Astrocyte of the hippocampus (primary cell): ENCODE measurements around the gene TMEM178B.
A peak's percentile ranks its signal among the peaks of the same experiment; 100 is the strongest.

Experiments
- DNase-seq: peaks from one replicate; pipeline ENCODE4 v3.0.0; 2011; ENCODE audit warnings: low read depth, low spot score

Gene TMEM178B

DNA sequence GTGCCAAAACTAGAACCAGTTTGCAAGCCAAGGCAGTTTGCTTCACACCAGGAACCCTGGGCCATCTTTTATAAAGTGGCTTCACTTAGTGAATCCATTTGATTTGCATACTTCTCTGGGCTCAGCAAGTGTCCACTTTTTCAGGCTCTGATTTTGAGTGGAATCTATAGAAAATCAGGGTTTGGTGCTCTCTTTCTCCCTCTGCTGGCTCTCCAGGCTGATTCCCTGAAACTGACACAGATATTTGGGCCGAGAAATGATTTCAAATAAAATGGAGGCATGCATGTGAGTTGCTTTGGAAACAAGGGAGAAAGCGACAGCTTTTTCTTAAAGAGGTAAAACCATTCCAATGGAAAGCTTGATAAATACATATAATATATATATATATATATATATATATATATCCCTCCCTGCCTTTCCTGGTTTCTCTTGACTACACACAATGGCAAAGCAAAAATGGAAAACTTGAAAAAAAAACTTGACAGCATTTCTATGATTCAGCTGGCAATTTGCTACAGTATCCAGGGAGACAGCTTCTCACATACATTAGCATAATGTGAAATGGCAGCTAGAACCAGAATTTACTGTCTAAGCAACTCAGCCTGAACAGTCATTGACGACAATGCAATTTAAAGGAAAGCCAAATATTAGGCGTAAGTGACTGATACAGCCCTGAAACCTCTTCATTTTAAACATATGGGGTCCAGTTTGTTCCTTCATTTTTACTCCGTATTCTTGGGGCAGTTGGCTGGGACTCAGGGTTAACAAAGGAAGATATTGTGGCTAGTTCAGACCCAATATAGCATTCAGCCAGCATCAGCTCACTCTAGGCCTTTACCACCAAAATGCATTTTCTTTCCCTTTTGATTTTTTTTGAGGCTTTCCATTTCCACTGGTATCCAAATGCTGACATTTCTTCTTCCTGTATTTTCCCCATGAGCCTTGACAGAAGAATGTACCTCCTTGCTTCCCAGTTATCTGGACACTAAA, 188.5 kb downstream of the TMEM178B start:
- peak; percentile 45 for DNase-seq

DNA sequence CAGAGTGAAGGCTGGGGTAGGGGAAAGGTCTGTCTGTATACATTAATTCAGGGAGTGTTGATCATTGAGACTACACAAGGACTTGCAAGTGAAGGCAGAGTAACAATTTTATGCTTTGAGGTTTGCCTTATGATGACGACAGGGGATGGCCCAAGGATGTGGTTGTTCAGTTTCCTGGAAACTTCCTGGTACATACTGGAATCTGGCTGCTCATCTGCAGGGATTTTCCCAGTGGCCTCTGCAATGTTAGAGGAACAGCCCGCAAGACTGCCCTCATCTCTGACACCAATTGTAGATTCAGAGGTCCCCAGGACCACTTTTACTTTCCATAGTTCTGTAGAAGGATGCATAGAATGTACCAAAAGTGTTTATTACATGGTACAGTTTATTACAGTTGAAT, 189.6 kb downstream of the TMEM178B start:
- no peak for DNase-seq

DNA sequence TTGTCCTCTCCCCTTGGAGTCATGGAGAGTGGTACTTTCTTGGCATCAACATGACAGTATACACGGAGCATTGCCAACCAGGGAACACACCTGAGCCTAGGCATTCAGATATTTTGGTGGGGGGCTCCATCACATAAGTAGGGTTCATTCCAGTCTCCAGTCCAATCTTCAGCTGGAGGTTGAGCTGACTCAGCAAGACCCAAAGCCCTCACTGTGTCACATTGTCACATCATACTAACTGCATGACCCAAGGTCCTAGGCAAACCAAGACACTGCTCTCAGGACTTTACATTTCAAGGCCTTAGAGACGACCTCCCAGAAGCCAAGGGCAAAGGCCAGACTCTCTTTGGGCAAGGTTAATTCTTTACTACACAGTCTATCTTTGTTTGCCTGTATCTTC, 190.1 kb downstream of the TMEM178B start:
- no peak for DNase-seq

DNA sequence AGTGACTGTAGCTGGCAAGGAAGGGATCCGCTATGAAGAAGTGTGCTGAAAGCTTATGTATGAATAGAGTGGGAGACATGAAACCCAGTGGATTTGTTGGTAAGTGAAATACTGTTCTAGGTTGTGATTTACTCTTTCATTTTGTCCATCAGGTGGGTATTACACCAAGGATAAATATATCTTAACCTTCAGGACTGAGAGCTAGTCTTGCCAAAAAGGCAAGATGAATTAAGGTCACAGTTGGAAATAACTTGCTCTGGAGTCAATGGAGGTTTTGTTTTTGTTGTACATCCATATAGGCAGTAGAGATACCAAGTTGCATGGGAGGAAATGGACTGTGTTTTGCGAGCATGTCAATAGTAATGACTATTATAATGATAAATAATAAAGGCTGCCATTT, 190.6 kb downstream of the TMEM178B start:
- no peak for DNase-seq

DNA sequence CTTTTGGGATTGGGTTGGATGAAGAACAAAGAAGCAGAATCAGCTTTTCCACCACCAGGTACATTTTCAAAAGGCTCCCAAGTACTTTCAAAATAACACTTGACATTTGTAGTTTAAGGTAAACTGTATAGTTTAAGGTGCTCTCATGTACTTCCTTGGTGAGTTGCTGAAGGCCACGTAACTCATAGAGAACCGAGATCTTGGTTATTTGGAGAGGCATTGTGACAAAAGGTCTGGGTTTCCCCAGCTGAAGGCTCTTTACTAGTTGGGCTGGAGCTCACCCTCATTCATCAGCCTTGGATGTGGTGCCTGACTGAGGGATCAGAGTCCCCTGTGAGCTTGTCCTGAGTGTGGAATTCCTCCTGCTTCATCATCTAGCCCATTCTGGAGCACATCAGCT, 191.8 kb downstream of the TMEM178B start:
- no peak for DNase-seq

DNA sequence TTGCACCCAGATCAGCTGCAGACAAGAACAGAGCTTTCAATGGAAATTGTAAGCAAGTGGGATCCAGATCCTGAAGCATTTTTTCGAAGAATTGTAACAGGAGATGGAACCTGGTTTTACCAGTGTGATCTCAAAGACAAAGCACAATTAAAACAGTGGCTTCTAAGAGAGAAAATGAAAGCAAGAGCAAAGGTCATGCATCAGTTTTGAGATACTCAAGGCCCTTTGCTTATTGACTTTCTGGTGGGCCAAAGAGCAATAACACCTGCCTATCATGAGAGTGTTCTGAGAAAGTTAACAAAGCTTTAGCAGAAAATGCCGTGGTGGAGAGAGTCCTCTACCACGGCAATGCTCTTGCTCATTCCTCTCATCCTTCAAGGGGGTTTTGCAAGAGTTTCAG, 194.8 kb downstream of the TMEM178B start:
- no peak for DNase-seq

DNA sequence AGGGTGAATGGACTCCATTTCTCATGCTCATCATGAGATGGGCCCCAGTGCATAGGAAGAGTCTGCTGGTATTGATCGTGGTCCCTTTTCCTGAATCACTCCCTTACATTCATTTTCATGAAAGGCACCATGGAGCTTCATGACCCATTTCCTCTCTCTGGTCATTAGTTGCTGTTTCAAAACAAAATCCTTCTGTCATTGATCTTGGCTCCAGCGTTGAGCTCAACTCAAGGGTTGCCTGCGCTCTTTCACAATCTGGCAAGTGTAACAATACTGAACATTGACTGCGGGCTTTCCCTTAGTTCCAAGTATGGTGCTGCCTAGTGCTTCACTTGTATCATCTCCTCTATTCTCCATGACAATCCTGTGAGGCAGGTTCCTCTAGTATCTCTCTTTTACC, 197.6 kb downstream of the TMEM178B start:
- DNase-seq: no peak

DNA sequence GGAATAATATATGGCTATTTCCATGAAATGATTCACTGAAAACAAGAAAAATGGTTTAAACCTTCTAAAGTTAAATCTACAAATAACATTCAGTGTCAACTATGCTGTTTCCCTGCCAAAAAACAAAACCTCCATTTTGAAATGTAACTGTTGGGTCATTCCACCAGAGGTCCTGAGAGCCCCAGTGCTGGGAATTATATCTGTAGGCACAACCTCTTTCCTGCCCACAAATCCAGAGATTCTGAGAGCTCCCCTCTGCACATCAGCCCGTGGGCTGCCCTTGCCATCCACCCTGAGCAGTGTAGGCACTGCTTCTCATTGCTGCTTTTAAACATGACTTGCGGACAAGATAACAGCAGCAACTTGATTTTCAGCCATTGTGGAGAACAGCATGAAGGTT, 198.6 kb downstream of the TMEM178B start:
- no peak for DNase-seq

DNA sequence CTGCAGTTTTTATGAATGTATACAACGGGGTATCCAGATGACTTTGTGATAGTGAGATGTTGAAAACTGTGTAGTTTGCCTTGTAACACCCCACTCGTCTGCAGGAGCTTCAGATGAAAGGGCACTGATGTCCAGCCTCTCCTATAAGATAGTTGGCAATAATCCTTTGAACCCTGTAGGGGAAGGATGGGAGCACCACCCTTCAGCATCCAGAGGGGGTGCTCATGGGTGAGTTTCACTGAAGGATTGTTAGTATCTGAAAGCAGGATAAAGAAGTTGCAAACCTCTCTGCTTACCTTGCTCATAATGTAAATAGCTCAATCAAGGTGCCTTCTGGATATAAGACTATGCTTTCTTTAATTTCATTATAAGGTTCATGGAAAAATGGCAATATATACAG, 201.5 kb downstream of the TMEM178B start:
- no peak for DNase-seq

DNA sequence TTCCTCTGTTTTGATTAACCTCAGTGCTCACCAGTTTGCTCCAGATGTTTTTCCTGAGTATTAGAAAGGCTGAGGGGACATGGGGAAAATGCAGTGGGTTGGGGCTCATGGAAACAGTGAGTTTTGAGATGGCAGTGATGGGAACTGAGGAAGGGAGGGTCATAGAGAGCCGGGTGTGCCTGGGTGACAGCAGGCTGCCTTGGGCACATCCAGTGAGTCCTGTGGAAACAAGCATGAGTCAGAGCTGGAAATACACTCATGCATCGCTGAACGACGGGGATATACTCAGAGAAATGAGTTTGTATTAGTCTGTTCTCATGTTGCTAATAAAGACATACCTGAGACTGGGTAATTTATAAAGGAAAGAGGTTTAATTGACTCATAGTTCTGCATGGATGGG, 202.2 kb downstream of the TMEM178B start:
- DNase-seq: peak; percentile 50

DNA sequence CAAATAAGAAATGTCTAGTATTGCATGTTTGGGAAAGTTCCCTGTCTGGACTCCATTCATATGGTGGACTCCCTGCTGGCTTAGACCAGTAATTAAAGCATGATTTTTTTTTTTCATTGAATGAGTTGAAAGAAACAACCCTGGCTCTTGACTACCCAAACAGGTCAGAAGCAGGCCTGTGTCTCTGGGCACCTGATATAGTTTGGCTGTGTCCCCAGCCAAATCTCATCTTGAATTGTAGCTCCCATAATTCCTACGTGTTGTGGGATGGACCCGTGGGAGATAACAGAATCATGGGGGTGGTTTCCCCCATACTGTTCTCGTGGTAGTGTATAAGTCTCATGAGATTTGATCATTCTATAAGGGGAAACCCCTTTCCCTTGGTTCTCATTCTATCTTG, 206.2 kb downstream of the TMEM178B start:
- no peak for DNase-seq

DNA sequence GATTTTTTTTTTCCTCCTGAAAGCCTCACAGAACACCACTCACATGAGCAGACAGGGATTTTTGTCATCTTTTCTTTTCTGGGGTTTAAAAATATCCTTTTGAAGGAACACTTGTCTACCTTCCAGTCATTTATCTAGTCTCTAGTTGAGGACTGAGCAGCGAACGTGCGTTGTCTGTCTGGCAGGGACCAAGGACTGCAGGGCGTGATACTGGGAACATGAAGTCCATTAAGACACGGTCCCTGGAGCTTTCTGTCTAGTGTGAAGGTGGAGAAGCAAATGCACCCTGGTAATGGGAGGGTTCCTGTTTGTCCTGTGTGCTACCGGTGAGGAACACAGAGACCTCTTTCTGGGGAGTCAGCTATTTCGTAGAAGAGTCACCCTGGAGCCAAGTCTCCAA, 207.4 kb downstream of the TMEM178B start:
- no peak for DNase-seq

DNA sequence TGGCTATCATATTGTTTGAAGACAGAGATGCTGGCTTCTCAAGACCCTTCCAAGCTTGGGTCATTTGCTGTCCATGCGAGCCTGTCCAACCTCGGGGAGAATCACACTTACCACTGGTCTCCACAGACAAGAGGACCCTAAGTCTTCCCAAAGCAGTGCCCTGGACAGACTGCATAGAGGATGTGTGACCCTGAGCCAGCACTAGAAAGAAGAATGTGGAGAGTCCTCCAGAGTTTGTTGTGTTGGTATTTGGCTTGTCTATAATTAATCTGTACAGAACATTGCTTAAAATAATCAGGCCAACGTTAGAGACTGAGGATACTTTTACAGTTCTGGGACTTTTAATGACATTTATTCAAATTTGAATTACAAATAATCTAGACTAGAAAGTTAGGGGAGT, 212.7 kb downstream of the TMEM178B start:
- no peak for DNase-seq

DNA sequence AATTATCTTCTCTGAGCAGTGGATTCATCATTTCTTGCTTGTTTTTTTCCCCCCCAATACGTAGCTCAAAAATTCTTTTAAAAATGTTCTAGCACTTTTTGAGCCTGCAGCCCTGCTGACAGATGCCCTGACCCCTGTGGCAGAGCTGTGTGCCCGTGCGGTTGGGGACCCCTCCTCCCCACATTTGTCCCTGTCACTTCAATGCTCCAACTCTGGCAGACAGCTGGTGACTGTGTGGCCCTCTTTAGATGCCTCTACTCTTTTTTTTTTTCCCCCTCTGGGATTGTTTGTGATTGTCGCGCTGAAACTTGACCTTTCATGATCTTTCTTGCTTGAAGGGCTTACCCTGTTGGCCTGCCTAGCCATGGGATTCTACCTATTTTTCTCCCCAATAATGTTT, 214.1 kb downstream of the TMEM178B start:
- no peak for DNase-seq

DNA sequence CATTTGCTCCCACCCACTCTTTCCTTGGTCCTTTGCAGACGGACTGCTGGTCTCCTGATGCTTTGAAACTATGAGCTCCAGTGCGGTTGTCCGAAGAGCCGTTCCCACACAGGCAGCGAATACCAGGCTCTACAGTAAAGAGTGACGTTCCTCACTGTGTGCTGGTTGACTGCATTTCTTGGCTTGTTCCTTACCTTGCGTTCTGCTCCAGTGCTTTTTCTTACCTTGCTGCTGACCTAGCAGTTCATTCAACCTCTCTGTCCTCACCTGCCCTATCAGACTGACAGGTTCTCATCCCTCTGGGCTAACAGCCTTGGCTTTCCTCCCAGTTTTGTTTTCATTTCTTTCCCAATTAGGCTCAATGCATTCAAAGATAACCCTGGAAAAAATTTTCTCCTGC, 214.8 kb downstream of the TMEM178B start:
- no peak for DNase-seq

DNA sequence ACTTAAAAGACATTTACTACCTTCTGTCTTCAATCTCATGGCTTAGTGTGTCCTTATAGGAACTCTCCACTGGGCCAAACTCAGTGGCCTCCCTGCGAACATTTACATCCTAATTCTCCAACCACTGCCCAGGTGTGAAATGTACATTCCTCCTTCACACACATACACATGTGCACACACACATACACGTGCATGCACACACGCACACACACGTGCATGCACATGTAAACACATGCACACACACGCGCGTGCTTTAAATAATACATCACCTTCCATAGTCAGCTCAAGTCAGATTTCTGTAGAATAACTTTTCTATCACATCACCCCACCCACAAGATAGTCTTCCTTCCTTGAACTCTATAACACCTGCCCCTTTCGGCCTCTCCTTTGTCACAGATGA, 216.5 kb downstream of the TMEM178B start:
- no peak for DNase-seq

DNA sequence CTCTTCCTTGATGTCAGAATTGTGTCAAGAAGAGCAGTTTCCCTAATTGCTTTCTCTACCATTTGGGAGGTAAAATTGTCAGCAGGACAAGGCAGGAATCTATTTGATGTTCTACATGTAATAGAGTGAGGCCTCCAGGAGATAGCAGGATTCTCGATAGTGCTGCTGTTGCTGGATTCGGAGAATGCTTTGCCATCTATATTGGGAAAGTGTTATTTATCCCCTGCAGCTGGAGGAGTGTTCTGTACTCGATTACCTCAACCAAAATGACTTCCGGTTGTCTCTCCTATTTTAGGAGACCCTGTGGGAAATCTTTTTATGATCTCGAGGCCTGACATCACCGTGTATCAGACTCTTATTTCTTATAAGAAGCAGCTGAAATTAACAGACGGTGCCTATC, 217.1 kb downstream of the TMEM178B start:
- DNase-seq: no peak

DNA sequence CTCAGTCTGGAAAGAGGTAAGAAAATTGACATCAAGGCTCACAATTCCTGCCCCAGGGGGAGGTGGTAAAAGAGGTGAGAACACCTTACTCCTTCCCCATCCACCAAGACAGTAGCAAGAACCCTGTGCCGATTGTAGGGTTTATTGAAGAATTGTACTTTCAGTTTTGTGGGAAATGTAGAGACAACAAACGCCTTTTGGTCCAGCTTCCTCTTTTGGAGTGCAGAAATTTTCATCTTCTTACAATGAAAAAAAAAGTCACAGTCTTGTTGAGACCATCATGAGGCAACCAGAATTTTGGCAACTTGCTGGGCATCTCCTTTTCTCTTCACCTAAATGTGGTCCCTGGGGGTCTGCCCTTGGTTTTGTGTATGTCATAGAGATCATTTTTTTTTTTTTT, 217.7 kb downstream of the TMEM178B start:
- DNase-seq: no peak

DNA sequence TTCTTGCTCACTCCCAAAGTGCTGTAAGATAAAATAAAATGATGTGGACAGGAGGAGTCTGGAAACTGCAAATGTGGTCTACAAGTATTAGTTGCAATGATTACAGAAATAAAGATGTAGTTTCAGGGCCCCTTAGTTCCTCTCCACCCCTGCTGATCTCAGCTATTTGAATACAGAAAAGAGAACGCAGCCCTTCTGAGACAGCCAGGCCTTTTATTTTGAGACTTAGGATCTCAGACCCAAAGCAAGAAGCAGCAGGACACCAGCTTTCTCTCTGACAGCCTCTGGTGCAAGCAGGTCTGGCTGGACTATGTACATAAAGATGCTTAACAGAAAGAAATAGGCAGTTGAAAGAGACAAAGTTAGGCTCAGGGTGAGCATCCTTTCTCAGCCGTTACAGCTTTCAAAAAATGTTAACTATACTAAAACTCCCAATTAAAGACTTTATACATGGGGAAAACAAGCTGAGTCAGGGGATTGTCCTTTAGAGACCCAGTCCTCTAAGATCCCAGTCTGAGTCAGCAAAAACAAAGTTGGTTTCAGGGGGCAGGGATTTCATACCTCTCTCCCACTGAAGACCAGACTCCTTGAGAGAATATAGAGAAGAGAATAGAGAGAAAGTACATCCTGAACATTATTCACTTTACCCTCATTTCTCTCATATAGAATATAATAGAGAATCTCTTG, 220.4 kb downstream of the TMEM178B start:
- no peak for DNase-seq

DNA sequence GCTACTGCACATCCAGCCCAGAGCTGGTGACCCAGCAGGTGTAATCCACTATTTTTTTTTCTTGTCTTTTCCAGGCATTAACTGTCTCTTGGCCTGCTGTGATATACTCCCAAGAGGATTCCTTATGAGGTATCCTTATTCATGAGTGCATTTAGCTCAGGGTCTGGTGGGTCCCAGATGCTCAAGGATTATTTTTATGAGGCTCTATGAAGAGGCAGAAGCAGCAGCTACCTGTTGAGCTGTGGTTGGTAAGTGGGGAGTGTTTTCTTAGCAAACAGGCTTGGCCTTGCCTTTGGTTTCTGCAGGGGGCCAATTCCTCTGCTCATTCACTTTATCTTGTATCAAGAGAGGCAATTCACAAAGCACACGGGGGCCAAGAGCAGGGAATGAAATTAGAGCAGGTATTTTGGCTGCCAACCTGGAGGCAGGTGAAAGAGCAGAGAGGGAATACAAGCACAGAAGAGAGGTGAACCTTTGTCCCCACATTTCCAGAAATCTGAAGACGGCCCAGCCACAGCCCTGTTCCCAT, 221.6 kb downstream of the TMEM178B start:
- no peak for DNase-seq

DNA sequence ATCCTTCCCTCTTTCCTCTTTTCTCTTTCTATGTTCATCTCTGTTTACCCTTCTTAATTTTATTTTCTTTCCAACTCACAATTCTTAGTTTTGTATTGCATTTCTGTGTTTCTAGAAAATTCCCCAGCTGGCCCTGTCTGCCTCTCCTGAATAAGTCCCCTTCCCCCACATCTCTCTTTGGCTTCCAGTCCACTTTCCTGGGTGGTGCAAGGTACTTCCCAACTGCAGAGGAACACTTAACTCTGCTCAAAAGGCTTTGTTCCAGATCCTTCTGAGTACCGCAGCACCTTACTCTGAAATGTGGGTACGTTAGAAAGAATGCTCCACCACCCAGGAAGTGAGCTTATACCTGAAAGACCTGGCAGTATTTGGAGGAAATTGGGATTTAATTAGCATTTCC, 227.0 kb downstream of the TMEM178B start:
- DNase-seq: no peak

DNA sequence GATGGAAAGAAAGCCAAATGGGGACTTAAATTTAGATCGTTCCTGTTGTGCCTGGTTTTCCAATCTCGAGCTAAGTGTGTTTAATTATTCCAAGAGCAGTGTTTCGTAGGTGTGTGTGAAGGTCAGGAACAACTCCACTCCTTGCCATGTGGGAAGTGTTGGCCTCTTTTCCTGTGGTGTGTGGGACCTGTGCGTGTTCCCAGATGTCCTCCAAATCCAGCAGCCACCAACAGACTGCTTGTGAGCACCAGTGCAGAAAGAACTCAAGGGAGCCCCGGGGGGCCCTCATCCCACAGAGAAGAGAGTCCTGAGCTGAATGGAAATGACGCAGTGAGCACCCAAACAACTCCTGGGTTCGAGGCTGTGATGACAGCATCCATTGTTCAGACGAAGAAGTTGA, 227.7 kb downstream of the TMEM178B start:
- no peak for DNase-seq

DNA sequence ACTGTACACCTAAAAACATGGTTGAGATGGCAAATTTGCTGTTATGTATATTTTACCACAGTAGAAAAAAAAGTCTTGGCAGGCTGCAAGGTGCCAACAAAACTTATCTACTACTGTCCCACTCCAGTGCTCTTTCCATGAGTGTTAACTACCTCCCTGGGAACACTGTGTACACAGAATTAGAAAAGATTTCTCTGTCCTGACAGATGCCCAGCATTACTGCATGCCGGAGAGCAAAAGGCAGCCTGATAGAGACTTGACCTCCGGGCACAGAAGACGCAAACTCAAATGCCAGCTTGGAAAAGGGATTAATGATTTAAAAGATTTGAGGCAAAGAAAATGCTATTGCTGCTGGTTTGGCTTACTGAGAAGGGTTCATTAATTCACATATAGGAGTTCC, 228.8 kb downstream of the TMEM178B start:
- DNase-seq: no peak
